RWPE1 (cell line): ENCODE measurements around the gene WDR70.
A peak's percentile ranks its signal among the peaks of the same experiment; 100 is the strongest.

Source experiments
- CTCF ChIA-PET: fragments of 350-600 bp; sonication (Branson Sonifier 250); formaldehyde crosslinking; extraction: SDS; loops from one replicate; lab custom pipeline; 2021; lab: Yijun Ruan, JAX
- POLR2A ChIA-PET: fragments of 400-600 bp; formaldehyde crosslinking; extraction: SDS; loops from one replicate; lab custom pipeline; 2020; ENCODE audit warnings: antibody characterized with exemption; ENCODE audit not compliant: low non-redundant PET; lab: Yijun Ruan, JAX
- DNase-seq: peaks from one replicate; pipeline ENCODE4 v3.0.0; 2012; ENCODE audit warnings: low spot score
- H3K27ac ChIP-seq: fragments of 450-650 bp; 2 replicates; pipeline ENCODE4 v1.5.1; 2017
- CTCF ChIP-seq: fragments of 450-650 bp; conservative IDR thresholded peaks from 2 replicates; pipeline ENCODE4 v1.5.1; 2017; ENCODE audit warnings: low read depth, mild to moderate bottlenecking

WDR70 gene

GRCh38 chr5:37735649-37736347 is 356.7 kb downstream of the WDR70 start:
- no peak for DNase-seq
- H3K27ac ChIP-seq = no peak overlapping the region
- no peak for TF ChIP-seq CTCF
- POLR2A ChIA-PET = no interaction called here
- CTCF ChIA-PET = interaction anchor here (0.6 to 1.8 kb wide), 2 partner anchors 114 to 323 kb away, joined by 3 to 6 read pairs; no protein-coding TSS in a partner anchor

GRCh38 chr5:37736397-37736796 is 357.3 kb downstream of the WDR70 start:
- ChIA-PET CTCF (no interaction called here), POLR2A (no interaction called here)
- DNase-seq = no peak
- H3K27ac ChIP-seq = no peak overlapping the region
- no peak for TF ChIP-seq CTCF

- POLR2A ChIA-PET = interaction anchor here (0.6 kb wide), 1 partner anchor 339 kb away, joined by 6 read pairs; no protein-coding TSS in a partner anchor
- no peak for TF ChIP-seq CTCF
- no peak overlapping the region for H3K27ac ChIP-seq
- CTCF ChIA-PET = interaction anchor here (0.6 to 0.8 kb wide), 5 partner anchors 14 to 203 kb away, joined by 3 to 5 read pairs (median 3); no protein-coding TSS in a partner anchor
- no peak for DNase-seq
Measured at GRCh38 chr5:37737326-37738056, 358.4 kb downstream of the WDR70 start.

GRCh38 chr5:37738057-37738691 is 359.1 kb downstream of the WDR70 start:
- no peak overlapping the region for H3K27ac ChIP-seq
- DNase-seq = peak; percentile 59
- no peak for TF ChIP-seq CTCF
- POLR2A ChIA-PET = no interaction called here
- CTCF ChIA-PET = interaction anchor here (0.6 to 0.8 kb wide), 4 partner anchors 14 to 202 kb away, joined by 3 to 5 read pairs (median 4); no protein-coding TSS in a partner anchor

GRCh38 chr5:37738865-37739488 is 359.9 kb downstream of the WDR70 start:
- POLR2A ChIA-PET = no interaction called here

More at GRCh38 chr5:37738865-37739488, 359.9 kb downstream of the WDR70 start:
- CTCF ChIA-PET = no interaction called here
- TF ChIP-seq CTCF = no peak
- no peak overlapping the region for H3K27ac ChIP-seq
- no peak for DNase-seq
